Measurements from ENCODE around the gene PACSIN1.

GRCh38 chr6:34574647-34575293 is 108.9 kb downstream of the PACSIN1 start:
- TF ChIP-seq YY1 (IDR thresholded peaks at IDR 0.05; ENCODE audit: insufficient read depth, insufficient read length) = no peak
- no peak for TF ChIP-seq ZNF274 (IDR thresholded peaks at IDR 0.05; ENCODE audit: low read depth, low read length)
